ENCODE data around the gene INPP1.
"Not testable (repeated sequence)": the region's sequence is repeated elsewhere in the genome, so short reads cannot be mapped to it uniquely, and the experiment has no call there.

GRCh38 chr2:190297880-190298279 lies 45.5 kb upstream of the INPP1 start:
- TF ChIP-seq POLR2A, CTCF (IDR thresholded peaks at IDR 0.05): not testable (repeated sequence)
